ENCODE results near the gene ATAD1.

ATAD1 gene

GRCh38 chr10:87715552-87716347 is 102.3 kb downstream of the ATAD1 start:
- TF ChIP-seq CTCF (IDR thresholded peaks at IDR 0.05; ENCODE audit: borderline replicate concordance, extremely low read depth, low read length, poor library complexity, severe bottlenecking) (no peak), EZH2 (IDR thresholded peaks at IDR 0.05; ENCODE audit: borderline replicate concordance, low read depth, low read length, severe bottlenecking) (no peak)
- H3K27me3 ChIP-seq (ENCODE audit: insufficient read depth, low read length, poor library complexity): peaks cover 4% of the 10 kb centered on the region
- H3K4me2 ChIP-seq (ENCODE audit: insufficient read depth, low read length): no peak overlapping the region
- H3K9me3 ChIP-seq (ENCODE audit: insufficient read depth, low read length, severe bottlenecking): no peaks in the 10 kb centered on the region
- no peaks in the 10 kb centered on the region for H3K79me2 ChIP-seq (ENCODE audit: insufficient read depth, low read length)
- no peak overlapping the region for H3K27ac ChIP-seq (ENCODE audit: low read length)
- DNase-seq: no peak
- H3K4me3 ChIP-seq (ENCODE audit: low read depth in 1 of 2, low read length in 2 of 2): no peak overlapping the region
- no peaks in the 10 kb centered on the region for H4K20me1 ChIP-seq (ENCODE audit: insufficient read depth, low read length)
- H3K9ac ChIP-seq (ENCODE audit: low read depth, low read length): no peak overlapping the region
- H3K4me1 ChIP-seq (ENCODE audit: insufficient read depth, low read length): no peaks in the 10 kb centered on the region
- no peak overlapping the region for H2AFZ ChIP-seq (ENCODE audit: low read depth, low read length)
- no peaks in the 10 kb centered on the region for H3K36me3 ChIP-seq (ENCODE audit: insufficient read depth, low read length)
- ATAC-seq (ENCODE audit: insufficient read depth, low read depth): no peak

- H3K27ac ChIP-seq (ENCODE audit: low read length): no peak overlapping the region
- H2AFZ ChIP-seq (ENCODE audit: low read depth, low read length): no peak overlapping the region
- H3K36me3 ChIP-seq (ENCODE audit: insufficient read depth, low read length): no peaks in the 10 kb centered on the region
- H3K4me1 ChIP-seq (ENCODE audit: insufficient read depth, low read length): no peaks in the 10 kb centered on the region
- H3K4me3 ChIP-seq (ENCODE audit: low read depth in 1 of 2, low read length in 2 of 2): no peak overlapping the region
- H3K27me3 ChIP-seq (ENCODE audit: insufficient read depth, low read length, poor library complexity): peaks cover 4% of the 10 kb centered on the region
- H3K4me2 ChIP-seq (ENCODE audit: insufficient read depth, low read length): no peak overlapping the region
- no peaks in the 10 kb centered on the region for H3K79me2 ChIP-seq (ENCODE audit: insufficient read depth, low read length)
- H3K9me3 ChIP-seq (ENCODE audit: insufficient read depth, low read length, severe bottlenecking): no peaks in the 10 kb centered on the region
- H4K20me1 ChIP-seq (ENCODE audit: insufficient read depth, low read length): no peaks in the 10 kb centered on the region
- H3K9ac ChIP-seq (ENCODE audit: low read depth, low read length): no peak overlapping the region
- DNase-seq: no peak
- TF ChIP-seq EZH2 (IDR thresholded peaks at IDR 0.05; ENCODE audit: borderline replicate concordance, low read depth, low read length, severe bottlenecking): no peak
- no peak for TF ChIP-seq CTCF (IDR thresholded peaks at IDR 0.05; ENCODE audit: borderline replicate concordance, extremely low read depth, low read length, poor library complexity, severe bottlenecking)
- no peak for ATAC-seq (ENCODE audit: insufficient read depth, low read depth)
Observed at GRCh38 chr10:87713707-87714106, 104.3 kb downstream of the ATAD1 start.

- Histone ChIP-seq H4K20me1 (ENCODE audit: insufficient read depth, low read length) (no peaks in the 10 kb centered on the region), H3K4me2 (ENCODE audit: insufficient read depth, low read length) (no peak overlapping the region), H2AFZ (ENCODE audit: low read depth, low read length) (no peak overlapping the region), H3K79me2 (ENCODE audit: insufficient read depth, low read length) (no peaks in the 10 kb centered on the region), H3K36me3 (ENCODE audit: insufficient read depth, low read length) (no peaks in the 10 kb centered on the region), H3K4me1 (ENCODE audit: insufficient read depth, low read length) (no peaks in the 10 kb centered on the region), H3K27ac (ENCODE audit: low read length) (no peak overlapping the region), H3K9me3 (ENCODE audit: insufficient read depth, low read length, severe bottlenecking) (no peaks in the 10 kb centered on the region), H3K27me3 (ENCODE audit: insufficient read depth, low read length, poor library complexity) (peaks cover 4% of the 10 kb centered on the region), H3K9ac (ENCODE audit: low read depth, low read length) (no peak overlapping the region), H3K4me3 (ENCODE audit: low read depth in 1 of 2, low read length in 2 of 2) (no peak overlapping the region)
- no peak for TF ChIP-seq CTCF (IDR thresholded peaks at IDR 0.05; ENCODE audit: borderline replicate concordance, extremely low read depth, low read length, poor library complexity, severe bottlenecking)
- no peak for TF ChIP-seq EZH2 (IDR thresholded peaks at IDR 0.05; ENCODE audit: borderline replicate concordance, low read depth, low read length, severe bottlenecking)
- ATAC-seq (ENCODE audit: insufficient read depth, low read depth) (no peak), DNase-seq (no peak)
Observed at GRCh38 chr10:87712913-87713616, 105.0 kb downstream of the ATAD1 start.
